NCI-H1930 (cell line): ENCODE results near the gene ATG12.
"Not testable (repeated sequence)": the region's sequence is repeated elsewhere in the genome, so short reads cannot be mapped to it uniquely, and the experiment has no call there.

Experiments
- DNase-seq, 2 experiments: peaks; one replicate each; lab custom pipeline; 2025; lab: John Stamatoyannopoulos, UW

The ATG12 gene

GRCh38 chr5:115842952-115843351, 1.6 kb upstream of the ATG12 start:
- no peak for DNase-seq

GRCh38 chr5:115842089-115842935, 947 bp upstream of the ATG12 start:
- peak; percentile 19 to 62 for DNase-seq

- no peak for DNase-seq
These were observed 492 bp downstream of the ATG12 start for GRCh38 chr5:115840873-115841272.

- DNase-seq, result no peak
These were observed 2.4 kb downstream of the ATG12 start for GRCh38 chr5:115838885-115839518.

- no peak for DNase-seq
These were observed 5.9 kb downstream of the ATG12 start for GRCh38 chr5:115835481-115835880.

GRCh38 chr5:115831163-115831768, 10.1 kb downstream of the ATG12 start:
- DNase-seq, result no peak

- DNase-seq, result no peak
These were observed 11.5 kb downstream of the ATG12 start for GRCh38 chr5:115829913-115830312.

- DNase-seq, result no peak
These were observed 15.4 kb downstream of the ATG12 start for GRCh38 chr5:115825948-115826347.

- not testable (repeated sequence) for DNase-seq
These were observed 16.4 kb downstream of the ATG12 start for GRCh38 chr5:115824983-115825382.

GRCh38 chr5:115820846-115821245, 20.5 kb downstream of the ATG12 start:
- DNase-seq, result no peak

GRCh38 chr5:115818821-115819220, 22.5 kb downstream of the ATG12 start:
- no peak for DNase-seq

- DNase-seq, result no peak
These were observed 24.0 kb downstream of the ATG12 start for GRCh38 chr5:115817386-115817785.

GRCh38 chr5:115816226-115817081, 24.9 kb downstream of the ATG12 start, which contains the start of gene CDO1:
Gene CDO1 (minus strand): TSS chr5:115816659. CDS start chr5:115816397, 262 bp downstream.
- DNase-seq, result no peak

- DNase-seq, result no peak
These were observed 25.6 kb downstream of the ATG12 start for GRCh38 chr5:115815693-115816225.

- no peak for DNase-seq
These were observed 26.2 kb downstream of the ATG12 start for GRCh38 chr5:115815006-115815692.

- no peak for DNase-seq
These were observed 27.6 kb downstream of the ATG12 start for GRCh38 chr5:115813719-115814118.

GRCh38 chr5:115812372-115812771, 29.0 kb downstream of the ATG12 start:
- DNase-seq, result no peak

GRCh38 chr5:115811406-115811805, 30.0 kb downstream of the ATG12 start:
- no peak for DNase-seq

GRCh38 chr5:115810761-115811160, 30.6 kb downstream of the ATG12 start:
- DNase-seq, result no peak

GRCh38 chr5:115809946-115810345, 31.4 kb downstream of the ATG12 start:
- DNase-seq, result no peak

GRCh38 chr5:115808066-115808465, 33.3 kb downstream of the ATG12 start:
- DNase-seq, result not testable (repeated sequence)
